Hindlimb muscle (tissue), 1 donor: ENCODE measurements around the gene RAB38. TPM values are rescaled to one million over a fixed set of nuclear protein-coding genes. Genes with fewer than 3 reads are reported as not detected.

Experiments
- DNase-seq: peaks from one replicate; pipeline ENCODE4 v3.0.0-alpha.2; 2013
- polyA plus RNA-seq: library from polyadenylated mRNA; unstranded; fragments of 120-200 nt; gene quantifications from one replicate; pipeline ENCODE4 v1.2.1, GENCODE V29; 2013; ENCODE audit not compliant: insufficient read length

Gene RAB38
- polyA plus RNA-seq, 1 donor = 2.1 TPM

- DNase-seq = no peak
Measured at GRCh38 chr11:88102598-88102934, 72.7 kb downstream of the RAB38 start.

GRCh38 chr11:88101881-88102597, 73.2 kb downstream of the RAB38 start:
- no peak for DNase-seq

GRCh38 chr11:88100151-88100550, 75.1 kb downstream of the RAB38 start:
- DNase-seq = no peak

- DNase-seq = no peak
Measured at GRCh38 chr11:88098289-88098688, 77.0 kb downstream of the RAB38 start.

GRCh38 chr11:88089134-88089533, 86.1 kb downstream of the RAB38 start:
- no peak for DNase-seq

- DNase-seq = no peak
Measured at GRCh38 chr11:88087337-88087736, 87.9 kb downstream of the RAB38 start.

GRCh38 chr11:88086297-88086696, 88.9 kb downstream of the RAB38 start:
- no peak for DNase-seq

- DNase-seq = no peak
Measured at GRCh38 chr11:88070437-88070836, 104.8 kb downstream of the RAB38 start.

- no peak for DNase-seq
Measured at GRCh38 chr11:88068848-88069554, 106.2 kb downstream of the RAB38 start.

- no peak for DNase-seq
Measured at GRCh38 chr11:88066090-88066489, 109.2 kb downstream of the RAB38 start.

- DNase-seq = no peak
Measured at GRCh38 chr11:88064097-88064705, 111.0 kb downstream of the RAB38 start.

Other genes with a start within 250 kb of the RAB38 start
- 41.2 TPM for gene CTSC, start 162.3 kb upstream of the RAB38 start, polyA plus RNA-seq